Measurements from ENCODE around the gene KRT83.
"Not testable (repeated sequence)": the region's sequence is repeated elsewhere in the genome, so short reads cannot be mapped to it uniquely, and the experiment has no call there.

KRT83 gene

DNA sequence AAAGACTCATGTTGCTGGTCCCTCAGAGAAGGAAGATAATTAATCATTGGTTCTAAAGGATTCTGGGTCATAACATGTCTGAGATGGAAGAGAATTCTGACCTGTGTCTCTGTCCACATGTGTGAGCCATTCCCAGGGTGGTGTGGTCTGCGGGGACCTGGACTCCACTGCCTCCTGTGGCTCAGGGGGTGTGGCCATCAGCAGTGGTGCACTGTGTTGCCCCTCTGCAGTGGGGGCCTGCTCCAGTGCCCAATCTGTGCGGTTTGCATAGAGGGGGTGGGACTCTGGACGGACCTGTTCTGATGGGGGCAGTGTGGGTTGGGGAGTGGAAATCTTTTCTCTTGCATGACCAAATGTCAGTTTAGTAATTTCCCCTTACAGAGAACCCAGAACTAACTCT, 32.6 kb upstream of the KRT83 start:
- no peak for DNase-seq (ENCODE audit: low read depth)

DNA sequence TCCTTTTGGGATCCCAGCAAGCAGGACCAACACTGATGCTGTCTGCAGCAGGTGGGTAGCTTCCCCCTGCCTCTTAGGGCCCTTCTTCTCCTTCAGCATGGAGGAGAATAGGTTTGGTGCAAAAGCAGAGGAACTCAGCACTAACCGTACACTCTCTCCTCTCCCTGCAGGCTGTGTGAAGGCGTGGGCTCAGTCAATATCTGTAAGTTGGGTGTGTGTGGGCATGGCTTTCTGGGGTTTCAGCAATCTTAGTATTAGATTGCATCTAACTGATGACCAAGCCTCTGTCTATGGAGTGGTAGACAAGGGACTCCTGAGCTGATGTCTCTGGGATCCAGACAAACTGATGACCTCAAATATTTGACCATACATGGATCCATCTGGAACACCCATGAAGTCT, 31.8 kb upstream of the KRT83 start:
- DNase-seq (ENCODE audit: low read depth): no peak

DNA sequence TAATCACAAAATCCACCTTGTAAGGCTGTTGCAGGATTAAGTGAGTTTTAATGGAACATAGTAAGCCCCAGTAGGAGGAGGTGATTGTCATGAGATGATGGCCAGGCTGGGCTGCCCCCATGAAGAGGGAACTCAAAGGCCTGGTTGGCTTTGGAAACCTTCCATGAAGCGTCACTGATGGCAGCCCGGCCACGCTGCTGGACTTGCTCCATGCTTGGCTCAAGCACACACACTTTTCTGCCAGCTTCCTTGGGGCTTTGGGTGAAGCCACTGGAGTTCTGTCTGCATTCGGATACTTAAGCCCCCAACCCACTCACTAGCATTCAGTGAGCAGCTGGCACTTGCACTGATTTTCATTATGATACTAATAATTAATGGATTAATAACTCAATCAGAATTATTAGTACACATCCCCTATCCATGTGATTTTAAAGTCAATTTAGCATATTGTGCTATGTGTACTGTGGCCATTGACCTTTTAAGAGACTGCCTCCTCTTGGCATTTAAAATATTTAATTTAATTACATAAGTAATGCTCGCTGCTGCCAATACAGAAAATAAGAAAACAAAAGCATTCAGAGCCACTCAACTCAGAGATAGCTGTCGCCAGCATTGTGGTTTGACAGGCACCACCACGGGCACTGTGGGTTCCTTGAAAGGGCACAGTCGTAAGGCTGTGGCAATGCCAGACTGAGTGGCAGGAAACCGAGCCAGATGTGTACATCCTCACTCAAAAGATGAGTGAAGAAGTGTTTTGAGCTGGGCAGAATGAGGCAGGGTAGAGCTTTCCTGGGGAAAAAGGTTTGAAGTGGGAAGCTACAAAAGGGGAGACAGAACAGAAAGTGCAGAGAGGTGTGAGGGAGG, 30.2 kb upstream of the KRT83 start:
- no peak for DNase-seq (ENCODE audit: low read depth)

DNA sequence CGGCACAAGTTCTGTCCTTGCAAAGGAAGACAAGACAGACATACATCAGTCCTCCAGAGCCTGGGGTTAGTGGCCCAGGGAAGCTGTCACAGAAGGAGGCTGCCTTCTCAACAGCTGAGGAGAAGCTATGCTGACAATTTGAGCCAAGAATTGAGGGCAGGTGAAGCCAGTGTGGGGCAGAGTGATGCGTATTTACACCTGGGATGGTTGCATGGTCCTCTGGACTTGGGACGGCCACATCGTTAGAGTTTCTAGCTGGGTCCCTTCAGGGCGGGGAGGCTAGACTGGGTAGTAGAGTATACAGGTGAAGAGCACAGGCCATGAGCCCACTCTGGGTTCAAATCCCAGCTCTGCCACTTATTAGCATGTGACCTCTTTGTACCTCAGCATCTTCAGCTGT, 29.6 kb upstream of the KRT83 start:
- DNase-seq (ENCODE audit: low read depth): no peak

DNA sequence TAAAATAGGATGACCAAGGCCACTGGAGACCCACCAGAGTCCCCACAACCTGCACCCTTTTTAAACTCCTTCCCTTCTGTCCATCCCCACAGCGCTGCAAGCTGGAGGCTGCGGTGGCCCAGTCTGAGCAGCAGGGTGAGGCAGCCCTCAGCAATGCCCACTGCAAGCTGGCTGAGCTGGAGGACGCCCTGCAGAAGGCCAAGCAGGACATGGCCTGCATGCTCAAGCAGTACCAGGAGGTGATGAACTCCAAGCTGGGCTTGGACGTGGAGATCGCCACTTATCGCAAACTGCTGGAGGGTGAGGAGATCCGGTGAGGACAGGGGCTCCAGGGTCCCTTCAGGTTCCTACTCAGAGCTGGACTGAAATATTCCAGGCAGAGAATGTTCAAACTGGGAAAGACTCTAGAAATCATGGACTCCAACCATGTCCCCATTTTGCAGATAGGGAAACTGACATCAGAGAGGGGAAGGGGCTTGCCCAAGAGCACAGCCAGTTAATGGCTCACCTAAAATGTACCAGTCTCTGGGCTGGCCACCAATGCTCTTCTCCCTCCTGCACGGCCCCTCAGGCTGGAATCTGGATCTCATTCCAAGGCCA, 28.9 kb upstream of the KRT83 start:
- DNase-seq (ENCODE audit: low read depth): no peak

GRCh38 chr12:52349196-52349595, 28.0 kb upstream of the KRT83 start:
- peak; percentile 98 for DNase-seq (ENCODE audit: low read depth)

- DNase-seq (ENCODE audit: low read depth): peak; percentile 80
Observed at GRCh38 chr12:52347551-52348510, 26.6 kb upstream of the KRT83 start.

- DNase-seq (ENCODE audit: low read depth): no peak
Observed at GRCh38 chr12:52347016-52347415, 25.8 kb upstream of the KRT83 start.

DNA sequence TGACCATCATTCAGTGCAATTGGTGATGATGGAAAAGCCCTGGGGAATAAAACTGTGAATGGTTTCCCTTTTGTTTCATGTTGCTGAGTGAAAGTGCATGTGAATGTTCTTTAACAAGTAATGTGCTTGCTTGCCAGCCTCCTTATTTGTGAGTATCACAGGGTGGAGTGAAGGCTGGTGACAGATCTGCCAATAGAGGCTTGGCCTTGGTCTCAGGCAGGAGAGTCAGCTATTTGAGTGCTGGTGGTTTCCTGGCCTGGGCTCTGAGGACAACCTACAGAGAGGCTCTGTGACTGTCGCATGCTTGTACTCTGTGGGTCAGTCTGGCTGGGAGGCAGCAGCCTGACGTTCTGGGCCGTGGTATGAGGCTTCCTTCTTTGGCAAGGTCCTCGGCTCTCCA, 25.4 kb upstream of the KRT83 start:
- no peak for DNase-seq (ENCODE audit: low read depth)

DNA sequence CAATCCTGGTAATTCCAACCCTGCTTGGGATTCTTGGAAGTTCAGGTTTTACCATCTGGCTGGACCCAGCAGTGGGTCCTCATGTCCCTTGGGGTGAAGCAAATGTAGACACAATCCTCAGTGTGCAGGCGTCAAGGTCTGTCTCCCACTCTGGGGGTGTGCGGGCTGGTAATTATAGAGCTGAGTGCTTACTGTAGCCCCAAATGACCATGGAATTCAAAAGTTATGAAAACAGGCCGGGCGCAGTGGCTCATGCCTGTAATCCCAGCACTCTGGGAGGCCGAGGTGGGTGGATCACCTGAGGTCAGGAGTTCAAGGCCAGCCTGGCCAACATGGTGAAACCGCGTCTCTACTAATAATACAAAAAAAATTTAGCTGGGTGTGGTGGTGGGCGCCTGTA, 23.8 kb upstream of the KRT83 start:
- not testable (repeated sequence) for DNase-seq (ENCODE audit: low read depth)

DNA sequence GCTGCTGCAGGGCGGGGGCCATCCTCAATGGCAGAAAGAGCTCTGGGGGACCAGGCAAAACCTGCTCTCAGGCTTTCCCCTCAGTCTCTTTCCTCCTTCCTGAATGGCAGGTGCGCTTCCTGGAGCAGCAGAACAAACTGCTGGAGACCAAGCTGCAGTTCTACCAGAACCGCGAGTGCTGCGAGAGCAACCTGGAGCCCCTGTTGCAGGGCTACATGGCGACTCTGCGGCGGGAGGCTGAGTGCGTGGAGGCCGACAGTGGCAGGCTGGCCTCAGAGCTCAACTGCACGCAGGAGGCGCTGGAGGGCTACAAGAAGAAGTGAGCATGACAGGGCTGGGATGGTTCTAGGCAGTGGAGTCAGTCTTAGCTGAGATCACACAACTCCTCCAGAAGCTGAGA, 22.9 kb upstream of the KRT83 start:
- DNase-seq (ENCODE audit: low read depth): no peak

- DNase-seq (ENCODE audit: low read depth): no peak
Observed at GRCh38 chr12:52343550-52343949, 22.4 kb upstream of the KRT83 start.

GRCh38 chr12:52342781-52343490, 21.7 kb upstream of the KRT83 start:
- no peak for DNase-seq (ENCODE audit: low read depth)

- DNase-seq (ENCODE audit: low read depth): no peak
Observed at GRCh38 chr12:52341066-52341580, 19.9 kb upstream of the KRT83 start.

- DNase-seq (ENCODE audit: low read depth): no peak
Observed at GRCh38 chr12:52338241-52338960, 17.2 kb upstream of the KRT83 start.

DNA sequence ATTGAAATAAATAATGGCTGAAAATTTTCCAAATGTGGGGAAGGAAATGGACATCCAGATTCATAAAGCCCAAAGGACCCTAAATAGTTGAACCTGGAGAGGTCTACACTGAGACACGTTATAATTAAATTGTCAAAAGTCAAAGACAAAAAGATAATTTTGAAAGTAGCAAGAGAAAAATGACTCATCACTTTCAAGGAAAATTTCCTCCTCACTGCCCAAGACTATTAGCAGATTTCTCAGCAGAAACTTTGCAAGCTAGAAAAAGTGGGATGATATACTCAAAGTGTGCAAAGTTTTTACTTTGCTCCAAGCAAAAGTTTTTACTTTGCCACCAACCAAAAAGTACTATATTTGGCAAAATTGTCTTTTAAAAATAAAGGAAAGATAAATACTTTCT, 15.9 kb upstream of the KRT83 start:
- peak; percentile 38 for DNase-seq (ENCODE audit: low read depth)

GRCh38 chr12:52336641-52337040, 15.4 kb upstream of the KRT83 start:
- no peak for DNase-seq (ENCODE audit: low read depth)

DNA sequence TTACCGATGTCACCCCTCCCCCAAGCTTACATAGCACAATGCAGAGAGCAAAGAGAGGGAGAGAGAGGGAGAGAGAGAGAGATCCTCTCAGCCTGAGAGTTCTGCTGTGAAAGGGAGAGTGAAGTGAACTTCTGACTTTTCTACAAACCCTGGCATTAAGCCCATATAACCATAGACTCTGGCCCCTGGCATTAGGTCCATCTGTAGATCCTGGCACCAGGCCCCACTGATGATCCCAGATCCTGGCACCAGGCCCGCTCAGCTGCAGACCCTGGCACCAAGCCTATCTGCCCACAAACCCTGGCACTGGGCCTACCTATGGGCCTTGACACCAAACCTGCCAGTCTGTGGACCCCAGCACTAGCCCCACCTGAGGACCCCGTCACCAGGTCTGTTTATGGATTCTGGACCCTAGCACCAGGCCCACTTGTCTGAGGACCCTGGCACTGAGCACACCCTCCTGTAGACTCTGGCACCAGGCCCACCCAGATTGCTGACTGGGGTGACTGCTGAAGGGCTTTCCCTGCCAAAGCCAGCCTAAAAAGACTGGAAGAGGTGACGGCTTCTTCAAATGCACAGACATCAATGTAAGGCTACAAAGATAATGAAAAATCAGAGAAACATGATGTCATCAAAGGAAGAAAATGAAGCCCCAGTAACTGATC, 14.5 kb upstream of the KRT83 start:
- DNase-seq (ENCODE audit: low read depth): no peak

- DNase-seq (ENCODE audit: low read depth): no peak
Observed at GRCh38 chr12:52334185-52334584, 13.0 kb upstream of the KRT83 start.

DNA sequence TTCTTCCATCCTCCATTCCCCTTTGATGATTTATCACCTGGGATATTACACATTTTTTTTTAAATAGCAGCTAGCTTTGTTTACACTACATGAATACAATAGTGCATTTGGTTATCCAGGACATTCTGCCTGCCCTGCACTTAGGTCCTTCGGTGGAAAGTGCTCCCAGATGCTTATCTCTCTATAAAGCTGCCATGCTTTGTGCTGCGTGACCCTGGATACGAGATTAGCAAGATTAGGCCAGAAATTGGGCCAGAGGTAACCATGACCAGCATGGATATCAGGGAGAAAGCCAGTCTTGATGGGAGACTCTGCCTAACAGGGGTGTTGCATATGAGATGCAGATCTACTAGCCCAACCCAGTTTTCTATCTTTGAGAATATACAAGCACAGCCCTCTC, 12.1 kb upstream of the KRT83 start:
- DNase-seq (ENCODE audit: low read depth): no peak

DNA sequence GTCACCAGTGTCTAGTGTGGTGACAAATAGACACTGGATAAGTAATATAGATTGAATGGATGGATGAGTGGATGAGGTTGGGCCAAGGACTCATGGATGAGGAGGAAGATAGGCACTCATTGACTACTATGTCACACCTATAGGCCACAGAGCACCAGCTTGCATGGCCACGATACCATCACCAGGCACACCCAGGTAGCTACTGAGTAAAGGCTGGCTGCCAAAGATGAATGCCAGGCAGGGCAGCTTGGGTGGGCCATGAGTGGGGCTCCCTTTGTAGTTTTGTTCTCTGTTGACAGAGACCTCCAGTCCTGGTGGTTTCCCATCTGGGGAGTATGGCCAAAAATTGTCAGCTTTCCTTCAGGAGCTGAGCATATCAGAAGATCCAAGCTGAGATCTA, 11.2 kb upstream of the KRT83 start:
- no peak for DNase-seq (ENCODE audit: low read depth)
